Stimulated activated CD4-positive, alpha-beta T cell treated with anti-CD3 and anti-CD28 coated beads, Interleukin-4, amount 100 ng/mL, for 1 hour (primary cell): Measurements from ENCODE around the gene SLC11A1.
A peak's percentile ranks its signal among the peaks of the same experiment; 100 is the strongest.

Experiments used
- DNase-seq: peaks from one replicate; pipeline ENCODE4 v3.0.0-alpha.2; 2020

Gene SLC11A1

DNA sequence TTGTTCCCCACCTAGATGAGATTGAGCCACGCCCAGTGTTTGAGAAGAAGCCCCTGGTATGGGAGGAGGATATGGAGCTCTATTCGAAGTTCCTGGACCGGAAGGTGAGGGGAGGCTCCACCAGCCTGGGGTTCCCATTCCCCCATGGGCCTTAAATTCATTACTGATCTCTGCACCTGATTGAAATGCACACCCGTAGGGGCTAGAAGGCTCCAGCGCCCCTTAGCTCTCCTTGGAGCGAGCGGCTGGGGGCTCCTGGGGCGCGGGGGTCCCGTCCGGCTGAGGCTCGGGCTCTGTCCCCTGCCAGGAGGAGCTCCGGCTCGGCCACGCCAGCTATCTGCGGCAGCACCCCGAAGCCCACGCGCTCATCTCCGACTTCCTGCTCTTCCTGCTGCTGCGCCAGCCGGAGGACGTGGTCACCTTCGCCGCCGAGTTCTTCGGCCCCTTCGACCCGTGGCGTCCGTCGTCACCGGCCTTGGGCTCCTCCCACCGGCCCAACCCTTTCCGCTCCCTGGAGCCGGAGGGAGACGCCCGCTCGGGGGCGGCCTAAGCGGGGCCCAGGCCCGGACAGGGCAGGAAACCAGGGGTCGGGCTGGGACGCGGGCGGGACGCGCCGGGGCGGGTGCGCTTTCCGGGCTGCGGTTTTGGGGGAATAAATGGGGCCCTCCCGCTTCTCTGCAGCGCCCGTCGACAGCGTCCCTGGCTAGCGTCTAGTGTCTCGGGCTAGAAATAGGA lies 14.5 kb upstream of the SLC11A1 start:
- peak; percentile 64 for DNase-seq

DNA sequence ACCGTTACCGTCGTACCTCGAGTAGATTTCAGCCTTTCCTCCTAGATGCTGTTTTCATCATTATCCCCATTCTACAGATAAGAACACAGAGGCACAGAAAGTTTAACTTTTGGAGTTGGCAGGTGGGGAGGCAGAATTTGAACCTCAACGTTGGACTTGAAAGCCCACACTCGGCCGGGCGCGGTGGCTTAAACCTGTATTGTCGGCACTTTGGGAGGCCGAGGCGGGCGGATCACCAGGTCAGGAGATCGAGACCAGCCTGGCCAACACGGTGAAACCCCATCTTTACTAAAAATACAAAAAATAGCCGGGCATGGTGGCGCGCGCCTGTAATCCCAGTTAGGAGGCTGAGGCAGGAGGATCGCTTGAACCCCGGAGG lies 13.9 kb upstream of the SLC11A1 start:
- DNase-seq = no peak

DNA sequence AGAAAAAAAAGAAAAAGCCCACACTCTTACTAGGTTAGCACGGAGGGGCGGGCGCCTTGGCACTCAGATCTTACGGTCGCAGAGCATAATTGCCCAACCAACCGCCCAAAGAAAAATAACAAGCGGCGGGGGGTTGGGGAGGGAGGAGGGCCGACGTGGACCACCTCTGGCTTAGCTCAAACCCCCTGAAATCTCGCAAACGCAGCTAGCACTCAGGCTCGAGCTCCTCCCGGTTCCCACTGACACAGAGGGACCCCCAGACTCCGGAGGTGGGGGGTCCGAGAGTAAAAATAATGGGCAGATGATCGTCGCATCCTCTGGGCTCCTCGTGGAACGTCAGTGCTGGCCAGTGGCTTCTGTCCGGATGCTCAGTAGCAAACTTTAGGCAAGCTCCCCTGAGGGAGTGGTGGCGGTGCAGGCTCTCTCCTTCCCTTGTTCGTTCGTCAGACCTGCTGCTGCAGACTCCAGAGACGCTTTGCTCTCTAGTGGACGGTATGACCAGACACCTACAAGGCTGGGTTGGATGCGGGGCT lies 13.4 kb upstream of the SLC11A1 start:
- no peak for DNase-seq

DNA sequence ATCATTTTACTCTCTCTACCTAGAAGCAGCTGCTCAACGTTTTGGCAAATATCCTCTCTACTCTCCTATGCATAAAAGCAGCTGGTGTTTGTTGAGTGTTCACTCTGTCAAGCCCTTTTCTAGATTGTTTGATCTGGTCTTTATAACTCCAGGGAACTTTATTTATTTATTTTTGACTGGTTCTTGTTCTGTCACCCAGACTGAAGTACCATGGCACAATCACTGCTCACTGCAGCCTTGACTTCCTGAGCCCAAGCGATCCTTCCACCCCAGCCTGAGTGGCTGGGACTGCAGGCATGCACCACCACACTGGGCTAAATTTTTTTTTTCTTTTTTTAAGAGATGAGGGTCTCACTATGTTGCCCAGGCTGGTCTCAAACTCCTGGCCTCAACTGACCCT lies 12.7 kb upstream of the SLC11A1 start:
- no peak for DNase-seq

DNA sequence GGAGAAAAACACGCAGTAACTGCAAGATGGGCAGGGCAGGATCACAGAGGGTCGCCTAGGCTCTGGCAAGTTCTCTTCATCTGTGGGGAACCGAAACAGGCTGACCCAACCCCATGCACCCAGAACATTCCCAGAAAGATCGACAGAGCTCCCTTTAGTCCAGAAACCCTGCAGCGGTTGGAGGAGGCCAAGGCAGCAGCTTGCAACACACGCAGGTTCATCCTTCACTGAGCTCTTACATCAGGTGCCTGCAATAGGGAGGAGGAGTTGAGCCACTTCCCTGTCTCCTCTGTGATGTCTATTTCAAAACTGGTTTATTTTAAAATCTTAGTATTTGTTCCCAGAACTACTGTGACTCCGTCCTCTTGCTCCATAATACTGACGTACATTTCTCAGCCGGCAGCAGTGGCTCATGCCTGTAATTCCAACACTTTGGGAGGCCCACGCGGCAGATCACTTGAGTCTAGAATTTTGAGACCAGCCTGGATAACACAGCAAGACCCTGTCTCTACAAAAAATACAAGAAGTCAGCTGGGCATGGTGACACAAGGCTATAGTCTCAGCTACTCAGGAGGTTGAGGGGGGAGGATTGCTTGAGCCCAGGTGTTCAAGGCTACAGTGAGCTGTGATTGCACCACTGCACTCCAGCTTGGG lies 11.5 kb upstream of the SLC11A1 start:
- DNase-seq = no peak

DNA sequence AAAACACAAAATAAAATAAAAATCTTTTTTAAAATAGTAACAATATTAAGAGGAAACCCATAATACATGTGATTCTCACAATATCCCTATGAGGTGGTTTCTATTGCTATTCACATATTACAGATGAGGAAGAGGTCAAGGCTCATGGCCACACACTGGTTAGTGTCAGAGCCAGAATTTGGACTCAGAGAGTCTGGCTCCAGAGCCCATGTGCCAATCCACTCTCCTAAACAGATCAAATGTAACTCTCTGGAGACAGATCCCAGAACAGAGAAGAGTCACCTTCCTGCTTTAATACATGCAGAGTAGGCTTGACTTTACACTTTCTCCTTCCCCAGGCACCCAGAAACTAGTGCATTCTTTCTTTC lies 10.1 kb upstream of the SLC11A1 start:
- DNase-seq = no peak

DNA sequence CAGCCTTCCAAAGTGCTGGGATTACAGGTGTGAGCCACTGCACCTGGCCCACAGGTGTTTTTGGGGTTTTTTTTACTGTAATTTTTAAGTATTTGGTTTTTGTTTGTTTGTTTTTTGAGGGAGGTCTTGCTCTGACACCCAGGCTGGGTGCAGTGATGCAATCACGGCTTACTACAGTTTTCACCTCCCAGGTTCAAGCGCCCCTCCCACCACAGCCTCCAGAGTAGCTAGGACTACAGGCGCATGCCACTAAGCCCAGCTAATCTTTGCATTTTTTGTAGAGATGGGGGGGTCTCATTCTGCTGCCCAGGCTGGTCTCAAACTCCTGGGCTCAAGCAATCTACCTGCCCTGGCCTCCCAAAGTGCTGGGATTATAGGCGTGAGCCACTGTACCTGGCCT lies 7.3 kb upstream of the SLC11A1 start:
- no peak for DNase-seq

DNA sequence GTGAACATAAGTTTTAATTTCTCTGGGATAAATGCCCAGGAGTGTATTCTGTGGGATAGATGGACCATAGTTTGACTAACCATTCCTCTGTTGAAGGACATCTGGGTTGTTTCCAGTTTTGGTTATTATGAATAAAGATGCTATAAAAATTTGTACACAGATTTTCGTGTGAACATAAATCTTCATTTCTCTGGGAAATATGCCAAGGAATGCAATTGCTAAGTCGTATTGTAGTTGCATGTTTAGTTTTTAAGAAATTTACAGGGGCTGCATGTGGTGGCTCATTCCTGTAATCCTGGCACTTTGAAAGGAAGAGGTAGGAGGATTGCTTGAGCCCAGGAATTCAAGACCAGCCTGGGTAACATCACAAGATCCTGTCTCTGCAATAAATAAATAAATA lies 6.9 kb upstream of the SLC11A1 start:
- no peak for DNase-seq

DNA sequence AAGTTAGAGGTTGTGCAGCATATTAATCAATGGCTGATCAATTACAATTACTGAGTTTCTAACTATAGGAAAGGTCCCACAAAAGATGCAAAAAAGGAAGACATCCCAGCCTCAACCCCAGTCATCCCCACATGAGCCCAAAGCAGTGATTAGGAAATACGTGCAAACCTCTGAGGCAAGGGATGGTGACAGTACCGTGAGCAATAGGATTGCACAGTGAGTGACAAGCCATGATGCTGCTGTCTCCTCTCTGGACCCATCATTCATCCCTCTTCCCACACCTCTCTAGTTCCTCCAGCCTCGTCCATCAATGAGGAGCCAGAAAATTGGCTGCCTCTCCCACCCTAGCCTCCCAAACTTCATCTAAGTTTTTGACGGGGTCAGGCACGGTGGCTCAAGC lies 4.0 kb upstream of the SLC11A1 start:
- no peak for DNase-seq

DNA sequence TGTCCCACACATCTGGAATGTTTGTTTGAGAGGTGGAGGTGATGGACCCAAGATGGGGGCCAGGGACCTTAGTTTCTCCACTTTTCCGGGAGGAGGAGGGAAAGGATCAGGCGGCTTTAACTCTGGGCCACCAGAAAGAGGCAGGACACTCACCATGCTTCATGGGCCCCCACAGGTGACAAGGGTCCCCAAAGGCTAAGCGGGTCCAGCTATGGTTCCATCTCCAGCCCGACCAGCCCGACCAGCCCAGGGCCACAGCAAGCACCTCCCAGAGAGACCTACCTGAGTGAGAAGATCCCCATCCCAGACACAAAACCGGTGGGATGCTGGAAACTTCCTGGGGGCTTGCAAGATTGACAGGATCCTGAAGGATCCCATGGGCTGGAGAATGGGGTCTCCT lies 712 bp downstream of the SLC11A1 start:
- no peak for DNase-seq

DNA sequence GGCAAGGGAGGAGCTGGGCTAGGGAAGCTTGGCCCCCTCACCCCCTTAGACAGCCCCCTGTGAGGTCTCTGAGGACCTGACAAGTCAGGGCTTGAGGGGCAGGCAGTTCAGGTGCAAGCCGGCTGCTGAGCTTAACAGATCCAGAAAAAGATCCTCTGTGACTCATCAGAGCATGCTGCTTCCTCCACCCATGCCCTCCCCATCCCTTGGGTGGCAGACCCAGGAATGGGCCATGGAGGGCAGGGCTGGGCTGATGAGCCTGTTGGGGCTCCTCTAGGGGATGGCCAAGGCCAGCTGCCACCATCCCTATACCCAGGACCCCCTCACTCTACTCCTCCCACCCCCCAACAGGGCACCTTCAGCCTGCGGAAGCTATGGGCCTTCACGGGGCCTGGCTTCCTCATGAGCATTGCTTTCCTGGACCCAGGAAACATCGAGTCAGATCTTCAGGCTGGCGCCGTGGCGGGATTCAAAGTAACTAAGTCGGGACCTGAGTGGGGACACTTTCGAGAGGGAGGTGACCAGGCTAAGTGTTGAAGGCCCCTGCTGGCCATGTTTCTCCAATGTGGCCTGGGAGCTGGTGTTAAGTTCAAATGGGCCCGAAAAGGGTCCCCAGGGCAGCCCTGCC lies 1.9 kb downstream of the SLC11A1 start:
- no peak for DNase-seq

DNA sequence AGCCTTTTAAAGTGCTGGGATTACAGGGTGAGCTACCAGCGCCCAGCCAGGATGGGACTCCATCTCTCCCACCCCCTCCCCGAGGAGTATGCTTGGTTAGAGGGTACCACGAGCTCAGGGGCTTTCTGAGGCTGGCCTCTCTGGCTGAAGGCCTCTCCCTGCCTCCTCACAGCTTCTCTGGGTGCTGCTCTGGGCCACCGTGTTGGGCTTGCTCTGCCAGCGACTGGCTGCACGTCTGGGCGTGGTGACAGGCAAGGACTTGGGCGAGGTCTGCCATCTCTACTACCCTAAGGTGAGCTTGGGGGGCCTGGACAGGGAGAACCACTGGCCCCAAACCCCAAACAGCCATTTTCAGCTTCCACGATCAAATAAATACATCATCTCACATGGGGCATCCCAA lies 2.9 kb downstream of the SLC11A1 start:
- DNase-seq = no peak

DNA sequence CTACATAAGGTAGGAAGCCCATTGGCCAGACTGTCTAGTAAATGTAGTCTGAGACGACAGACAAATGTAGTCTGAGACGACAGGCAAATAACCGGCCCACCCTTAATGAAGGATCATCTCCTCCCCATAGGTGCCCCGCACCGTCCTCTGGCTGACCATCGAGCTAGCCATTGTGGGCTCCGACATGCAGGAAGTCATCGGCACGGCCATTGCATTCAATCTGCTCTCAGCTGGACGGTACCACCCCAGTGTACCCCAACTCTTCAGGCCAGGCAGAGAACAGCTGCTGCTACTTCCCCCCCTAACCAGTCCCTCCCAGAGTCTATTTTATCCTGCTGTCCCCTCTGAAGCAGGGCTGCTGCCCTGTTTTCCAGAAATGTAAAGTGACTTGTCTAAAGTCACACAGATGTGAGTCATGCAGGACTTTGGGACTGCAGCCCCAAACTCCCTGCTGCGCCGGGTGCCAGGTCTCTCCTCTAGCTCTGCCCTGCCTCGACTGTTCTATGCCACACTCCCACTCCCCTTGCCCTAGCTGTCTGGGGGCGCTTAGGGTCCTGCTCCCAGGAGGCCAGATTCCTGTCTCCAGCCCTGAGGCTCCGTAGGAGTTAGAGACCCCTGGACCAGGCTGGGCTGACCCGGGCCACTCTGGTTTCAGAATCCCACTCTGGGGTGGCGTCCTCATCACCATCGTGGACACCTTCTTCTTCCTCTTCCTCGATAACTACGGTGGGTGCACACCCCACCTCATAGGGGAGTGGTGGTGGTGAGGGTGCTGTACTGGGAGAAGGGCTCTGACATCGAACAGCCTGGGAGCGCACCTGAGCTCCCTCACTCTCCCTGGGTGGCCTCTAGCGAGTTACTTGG lies 4.7 kb downstream of the SLC11A1 start:
- DNase-seq = no peak

DNA sequence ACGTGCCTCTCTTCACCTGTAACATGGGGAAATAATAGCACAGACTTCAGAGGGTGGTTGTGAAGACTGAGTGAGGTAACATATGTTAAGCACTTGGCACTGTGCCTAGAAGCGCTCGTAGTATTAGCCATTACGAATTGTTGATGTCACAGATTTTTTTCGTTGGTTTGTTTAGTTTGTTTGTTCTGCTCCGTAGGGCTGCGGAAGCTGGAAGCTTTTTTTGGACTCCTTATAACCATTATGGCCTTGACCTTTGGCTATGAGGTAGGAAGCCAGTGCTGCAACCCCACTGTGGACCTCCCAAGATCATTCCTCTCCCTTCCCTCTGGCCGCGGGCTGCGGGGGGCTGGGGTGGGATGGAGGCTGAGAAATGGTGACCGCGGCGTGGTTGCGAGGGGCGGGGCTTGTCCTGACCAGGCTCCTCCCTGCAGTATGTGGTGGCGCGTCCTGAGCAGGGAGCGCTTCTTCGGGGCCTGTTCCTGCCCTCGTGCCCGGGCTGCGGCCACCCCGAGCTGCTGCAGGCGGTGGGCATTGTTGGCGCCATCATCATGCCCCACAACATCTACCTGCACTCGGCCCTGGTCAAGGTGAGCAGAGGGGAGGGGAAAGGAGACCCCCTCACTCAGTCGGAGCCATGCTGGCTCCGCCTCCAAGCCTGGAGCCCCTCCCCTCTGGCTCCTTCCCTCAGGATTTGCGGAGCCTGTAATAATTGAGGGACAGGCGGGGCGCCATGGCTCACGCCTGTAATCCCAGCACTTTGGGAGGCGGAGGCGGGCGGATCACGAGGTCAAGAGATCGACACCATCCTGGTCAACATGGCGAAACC lies 5.5 kb downstream of the SLC11A1 start:
- DNase-seq = peak; percentile 7

DNA sequence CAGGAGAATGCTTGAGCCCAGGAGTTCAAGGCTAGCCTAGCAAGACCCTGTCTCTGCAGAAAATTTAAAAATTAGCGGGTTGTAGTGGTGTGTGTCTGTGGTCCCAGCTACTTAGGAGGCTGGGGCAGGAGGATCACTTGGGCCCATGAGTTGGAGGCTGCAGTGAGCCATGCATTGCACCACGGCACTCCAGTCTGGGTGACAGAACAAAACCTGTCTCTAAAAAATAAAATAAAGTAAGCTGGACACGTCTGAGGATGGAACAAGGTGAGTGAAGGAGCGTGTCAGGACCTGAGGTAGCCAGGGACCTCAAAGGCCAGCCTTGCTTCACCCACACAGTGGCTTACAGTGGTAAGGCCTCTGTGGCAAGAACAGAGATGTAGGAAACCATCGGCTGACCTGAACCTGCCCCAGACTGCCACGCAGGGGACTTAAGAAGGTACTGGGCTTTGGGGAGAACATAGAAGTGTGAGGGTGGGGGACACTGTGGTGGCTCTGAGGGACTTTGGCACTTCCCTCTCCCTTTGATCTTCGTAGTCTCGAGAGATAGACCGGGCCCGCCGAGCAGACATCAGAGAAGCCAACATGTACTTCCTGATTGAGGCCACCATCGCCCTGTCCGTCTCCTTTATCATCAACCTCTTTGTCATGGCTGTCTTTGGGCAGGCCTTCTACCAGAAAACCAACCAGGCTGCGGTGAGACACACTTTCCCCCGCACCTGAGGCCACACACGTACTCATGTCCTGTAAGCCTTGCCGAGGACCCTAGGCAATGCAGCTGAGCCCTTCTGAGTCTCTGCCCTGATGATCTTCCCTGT lies 7.5 kb downstream of the SLC11A1 start:
- no peak for DNase-seq

DNA sequence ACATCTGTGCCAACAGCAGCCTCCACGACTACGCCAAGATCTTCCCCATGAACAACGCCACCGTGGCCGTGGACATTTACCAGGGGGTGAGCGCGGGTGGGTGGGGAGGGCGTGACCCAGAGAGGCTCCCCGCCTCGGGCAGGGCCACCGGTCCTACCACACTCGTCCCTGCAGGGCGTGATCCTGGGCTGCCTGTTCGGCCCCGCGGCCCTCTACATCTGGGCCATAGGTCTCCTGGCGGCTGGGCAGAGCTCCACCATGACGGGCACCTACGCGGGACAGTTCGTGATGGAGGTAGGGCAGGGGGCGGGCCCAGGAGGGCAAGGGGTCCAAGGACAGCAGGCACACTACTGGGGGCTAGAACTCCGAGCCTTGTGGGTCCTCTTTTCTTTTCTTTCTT lies 9.1 kb downstream of the SLC11A1 start:
- DNase-seq = no peak

DNA sequence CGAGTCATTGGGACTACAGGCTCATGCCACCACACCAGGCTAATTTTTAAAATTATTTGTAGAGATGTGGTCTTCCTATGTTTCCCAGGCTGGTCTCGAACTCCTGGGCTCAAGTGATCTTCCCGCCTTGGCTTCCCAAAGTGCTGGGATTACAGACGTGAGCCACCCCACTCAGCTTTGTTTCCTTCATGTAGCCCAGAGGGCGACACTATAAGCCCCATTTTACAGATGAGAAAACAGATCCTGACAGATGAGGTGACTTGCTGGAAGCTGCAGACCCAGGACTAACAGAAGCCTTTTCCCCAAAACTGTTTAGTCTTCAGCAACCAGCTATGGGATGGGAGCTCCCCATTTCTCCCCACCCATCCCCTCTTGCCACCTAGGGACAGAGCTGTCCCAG lies 10.4 kb downstream of the SLC11A1 start:
- no peak for DNase-seq

DNA sequence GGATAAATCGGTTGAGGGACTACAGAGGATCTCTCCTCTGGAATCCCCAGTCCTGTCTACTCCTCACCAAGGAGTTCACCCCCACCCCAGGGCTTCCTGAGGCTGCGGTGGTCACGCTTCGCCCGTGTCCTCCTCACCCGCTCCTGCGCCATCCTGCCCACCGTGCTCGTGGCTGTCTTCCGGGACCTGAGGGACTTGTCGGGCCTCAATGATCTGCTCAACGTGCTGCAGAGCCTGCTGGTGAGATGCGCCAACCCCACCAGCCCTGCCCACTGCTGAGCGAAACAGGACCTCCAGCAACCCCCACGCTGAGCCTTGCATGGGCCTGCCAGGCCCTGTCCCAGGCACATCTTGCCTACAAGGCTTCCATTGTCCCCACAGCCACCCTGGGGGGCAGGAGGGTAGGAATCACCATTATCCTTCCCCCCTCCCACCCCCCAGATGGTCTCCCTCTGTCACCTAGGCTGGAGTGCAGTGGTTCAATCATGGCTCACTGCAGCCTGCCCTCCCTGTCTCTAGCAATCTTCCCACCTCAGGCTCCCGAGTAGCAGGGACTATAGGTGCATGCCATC lies 10.9 kb downstream of the SLC11A1 start:
- DNase-seq = no peak

DNA sequence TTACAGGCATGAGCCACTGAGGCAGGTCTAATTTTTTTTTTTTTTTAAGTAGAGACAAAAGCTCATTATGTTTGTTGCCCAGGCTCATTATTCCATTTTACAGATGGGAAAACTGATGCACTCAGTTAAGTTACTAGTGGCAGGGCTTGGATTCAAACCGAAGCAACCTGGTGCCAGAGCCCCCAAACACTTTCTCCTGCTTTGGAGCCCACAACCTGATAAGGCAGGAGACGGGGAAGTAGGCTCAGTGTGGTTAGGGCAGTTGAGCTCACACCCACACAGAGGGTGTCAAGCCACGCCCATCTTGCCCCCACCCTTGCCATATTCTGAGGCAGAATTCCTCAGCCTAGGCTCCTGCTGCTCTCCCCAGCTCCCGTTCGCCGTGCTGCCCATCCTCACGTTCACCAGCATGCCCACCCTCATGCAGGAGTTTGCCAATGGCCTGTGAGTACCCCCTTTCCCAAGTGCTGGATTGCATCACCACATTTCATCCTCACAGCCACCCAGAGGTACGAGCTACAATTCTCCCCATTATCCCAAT lies 11.7 kb downstream of the SLC11A1 start:
- DNase-seq = no peak

DNA sequence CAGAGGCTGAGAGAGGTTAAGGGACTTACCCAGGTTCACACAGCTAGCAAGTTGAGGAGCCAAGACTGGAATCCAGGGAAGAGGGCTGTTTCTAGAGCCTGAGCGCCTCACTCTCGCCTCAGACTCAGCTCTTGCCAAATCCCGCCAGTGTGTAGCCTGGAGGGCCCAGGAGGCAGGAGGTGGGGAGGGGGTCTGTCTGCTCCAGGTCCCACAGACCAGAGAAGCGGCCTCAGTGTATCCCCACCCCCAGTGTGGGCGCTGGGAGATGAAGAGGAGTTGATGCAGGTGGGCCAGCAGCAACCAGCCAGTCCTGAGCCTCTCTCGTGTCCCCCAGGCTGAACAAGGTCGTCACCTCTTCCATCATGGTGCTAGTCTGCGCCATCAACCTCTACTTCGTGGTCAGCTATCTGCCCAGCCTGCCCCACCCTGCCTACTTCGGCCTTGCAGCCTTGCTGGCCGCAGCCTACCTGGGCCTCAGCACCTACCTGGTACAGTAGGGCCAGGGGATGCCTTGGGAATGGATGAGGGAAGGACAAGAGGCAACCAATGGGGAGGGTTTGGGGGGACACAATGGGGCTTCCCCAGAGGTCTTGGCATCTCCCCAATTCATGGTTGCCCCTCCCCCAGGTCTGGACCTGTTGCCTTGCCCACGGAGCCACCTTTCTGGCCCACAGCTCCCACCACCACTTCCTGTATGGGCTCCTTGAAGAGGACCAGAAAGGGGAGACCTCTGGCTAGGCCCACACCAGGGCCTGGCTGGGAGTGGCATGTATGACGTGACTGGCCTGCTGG lies 12.4 kb downstream of the SLC11A1 start:
- peak; percentile 4 for DNase-seq
